Measurements from ENCODE around the gene FBXO39. TPM values are rescaled to one million over a fixed set of nuclear protein-coding genes. Genes with fewer than 3 reads are reported as not detected.

The FBXO39 gene
- polyA plus RNA-seq, 2 of the 4 experiments (the other 2 are of a cell fraction) = not detected

- ChIA-PET POLR2A (no interaction called here), CTCF (interaction anchor here (1.2 to 2.8 kb wide), 3 partner anchors 13 to 180 kb away, joined by 3 to 11 read pairs (median 8); partner anchors contain the start of gene TEKT1)
- H3K4me1 ChIP-seq = peaks cover 8% of the 10 kb centered on the region; the same call in 2 of the 3 replicates
- WGBS (ENCODE audit: missing lambda C conversion rate) = 11% methylated on average over 3 of the region's 3 CpGs
- peaks cover 17% of the 10 kb centered on the region; the same call in 2 of the 3 replicates for H3K9me3 ChIP-seq
- ATAC-seq = 0 out of 6 replicates have a peak, but pooled peaks of 1 of the 2 experiments have one; percentile 10
- no peak for FAIRE-seq
- H3K27ac ChIP-seq = no peak overlapping the region
- no peak for DNase-seq (ENCODE audit: low read depth in 1 of 2, low spot score in 1 of 2)
- H3K4me3 ChIP-seq = no peak overlapping the region
- no peak overlapping the region for H3K4me2 ChIP-seq
- TF ChIP-seq GATA3 (IDR thresholded peaks at IDR 0.05; ENCODE audit: borderline replicate concordance) (no peak), TP53 (CRISPR knock-in tag; IDR thresholded peaks at IDR 0.05) (no peak), EHMT2 (IDR thresholded peaks at IDR 0.05; ENCODE audit: low read depth) (no peak), RCOR1 (IDR thresholded peaks at IDR 0.05; ENCODE audit: low read depth, low read length) (no peak), HOXA7 (CRISPR knock-in tag; IDR thresholded peaks at IDR 0.05) (no peak), HOXB13 (CRISPR knock-in tag; IDR thresholded peaks at IDR 0.05; ENCODE audit: low read depth) (no peak), CBX8 (IDR thresholded peaks at IDR 0.05) (no peak), CHD4 (IDR thresholded peaks at IDR 0.05; ENCODE audit: borderline replicate concordance) (no peak), ELK1 (IDR thresholded peaks at IDR 0.05; ENCODE audit: low read depth, low read length) (no peak), JUN (IDR thresholded peaks at IDR 0.05) (no peak), EP300 (IDR thresholded peaks at IDR 0.05) (no peak), ZSCAN20 (CRISPR knock-in tag; IDR thresholded peaks at IDR 0.05) (no peak), PHF8 (IDR thresholded peaks at IDR 0.05; ENCODE audit: borderline replicate concordance, low read depth) (no peak), HOXB5 (CRISPR knock-in tag; IDR thresholded peaks at IDR 0.05) (no peak), RFX5 (IDR thresholded peaks at IDR 0.05) (no peak), MAFK (IDR thresholded peaks at IDR 0.05; ENCODE audit: partially characterized antibody) (no peak), FOSL2 (IDR thresholded peaks at IDR 0.05) (no peak), FOSL2 (CRISPR knock-in tag; IDR thresholded peaks at IDR 0.05) (no peak), KDM1A (IDR thresholded peaks at IDR 0.05; ENCODE audit: low read depth) (no peak), ZNF302 (CRISPR knock-in tag; IDR thresholded peaks at IDR 0.05) (no peak)
- TF ChIP-seq, protein P1, sequence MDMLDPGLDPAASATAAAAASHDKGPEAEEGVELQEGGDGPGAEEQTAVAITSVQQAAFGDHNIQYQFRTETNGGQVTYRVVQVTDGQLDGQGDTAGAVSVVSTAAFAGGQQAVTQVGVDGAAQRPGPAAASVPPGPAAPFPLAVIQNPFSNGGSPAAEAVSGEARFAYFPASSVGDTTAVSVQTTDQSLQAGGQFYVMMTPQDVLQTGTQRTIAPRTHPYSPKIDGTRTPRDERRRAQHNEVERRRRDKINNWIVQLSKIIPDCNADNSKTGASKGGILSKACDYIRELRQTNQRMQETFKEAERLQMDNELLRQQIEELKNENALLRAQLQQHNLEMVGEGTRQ (IDR thresholded peaks at IDR 0.05) = no peak
Measured at GRCh38 chr17:6818938-6819337, 42.9 kb downstream of the FBXO39 start.

DNA sequence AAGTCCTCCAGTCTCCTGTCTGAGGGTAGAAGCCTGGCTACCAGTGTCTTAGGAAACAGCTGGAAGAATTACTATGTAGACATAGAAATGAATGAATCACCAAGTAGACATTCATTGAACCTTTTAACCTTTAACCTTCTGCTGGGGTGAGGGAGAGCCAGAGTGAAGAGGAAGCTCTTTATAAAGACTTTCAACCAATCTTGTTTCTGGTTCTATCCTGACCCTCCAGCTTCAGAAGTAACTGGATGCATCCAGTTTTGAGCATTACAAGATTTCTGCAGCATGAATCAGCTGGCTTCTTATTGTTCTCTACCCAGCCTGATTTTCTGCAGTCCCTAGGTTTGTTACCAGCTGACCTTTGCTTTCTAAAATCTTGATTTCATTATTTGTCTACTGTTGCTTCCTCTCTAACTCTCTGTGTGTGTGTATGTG lies 47.0 kb downstream of the FBXO39 start:
- no peak for TF ChIP-seq GATA3 (IDR thresholded peaks at IDR 0.05; ENCODE audit: borderline replicate concordance)
- TF ChIP-seq ZFP36 (IDR thresholded peaks at IDR 0.05; ENCODE audit: borderline replicate concordance, partially characterized antibody) = peak; percentile 1
- no peak for TF ChIP-seq HOXA7 (CRISPR knock-in tag; IDR thresholded peaks at IDR 0.05)
- TF ChIP-seq CHD2 (IDR thresholded peaks at IDR 0.05; ENCODE audit: low read length, partially characterized antibody) = no peak
- TF ChIP-seq, protein P2, sequence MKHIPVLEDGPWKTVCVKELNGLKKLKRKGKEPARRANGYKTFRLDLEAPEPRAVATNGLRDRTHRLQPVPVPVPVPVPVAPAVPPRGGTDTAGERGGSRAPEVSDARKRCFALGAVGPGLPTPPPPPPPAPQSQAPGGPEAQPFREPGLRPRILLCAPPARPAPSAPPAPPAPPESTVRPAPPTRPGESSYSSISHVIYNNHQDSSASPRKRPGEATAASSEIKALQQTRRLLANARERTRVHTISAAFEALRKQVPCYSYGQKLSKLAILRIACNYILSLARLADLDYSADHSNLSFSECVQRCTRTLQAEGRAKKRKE (CRISPR knock-in tag; IDR thresholded peaks at IDR 0.05; ENCODE audit: low read depth) = no peak
- no peak for TF ChIP-seq MAX (IDR thresholded peaks at IDR 0.05)
- no peak for TF ChIP-seq BCL3 (IDR thresholded peaks at IDR 0.05)
- no peak for TF ChIP-seq NR3C1 (IDR thresholded peaks at IDR 0.05)
- Histone ChIP-seq H3K9me3 (peaks cover 17% of the 10 kb centered on the region; the same call in 2 of the 3 replicates), H3K4me1 (peaks cover 8% of the 10 kb centered on the region; the same call in 2 of the 3 replicates), H3K4me2 (peak overlapping the region; percentile 26; the same call in 1 of the 3 replicates), H3K27ac (no peak overlapping the region), H3K4me3 (no peak overlapping the region)
- ChIA-PET POLR2A (no interaction called here), CTCF (interaction anchor here (0.7 to 2.6 kb wide), 6 partner anchors 8 to 349 kb away, joined by 3 to 9 read pairs (median 4); no protein-coding TSS in a partner anchor)
- FAIRE-seq = no peak
- DNase-seq (ENCODE audit: low read depth in 1 of 2, low spot score in 1 of 2) = peak in 1 of 2 experiments; percentile 48
- ATAC-seq = peak in 1 of 2 experiments; percentile 60; a peak in 3 of 6 replicates

Measured in A549 (cell line).